Coronary artery (tissue), 2 donors: ENCODE results near the gene SHMT2.
A peak's percentile ranks its signal among the peaks of the same experiment; 100 is the strongest.

Source experiments
- DNase-seq: peaks from one replicate; pipeline ENCODE4 v3.0.0-alpha.2; 2017; ENCODE audit warnings: low spot score
- H3K27ac ChIP-seq, 2 donors: fragments of 200-600 bp; sonication (generic); one replicate each; pipeline ENCODE4 v1.5.1; 2016 to 2019
- H3K4me3 ChIP-seq: fragments of 200-600 bp; sonication (generic); 2 replicates; pipeline ENCODE4 v1.5.1; 2016; ENCODE audit warnings: mild to moderate bottlenecking, moderate library complexity
- CTCF ChIP-seq: fragments of 200-600 bp; sonication (generic); IDR thresholded peaks from one replicate; pipeline ENCODE4 v1.5.1; 2019; ENCODE audit warnings: antibody characterized with exemption

SHMT2 gene

GRCh38 chr12:57203791-57204190, 25.7 kb upstream of the SHMT2 start:
- no peak for TF ChIP-seq CTCF
- DNase-seq: no peak
- no peak overlapping the region for H3K4me3 ChIP-seq

GRCh38 chr12:57204454-57204853, 25.1 kb upstream of the SHMT2 start:
- DNase-seq: no peak
- H3K4me3 ChIP-seq: no peak overlapping the region
- H3K27ac ChIP-seq: no peak overlapping the region
- no peak for TF ChIP-seq CTCF

More at GRCh38 chr12:57203791-57204190, 25.7 kb upstream of the SHMT2 start:
- no peak overlapping the region for H3K27ac ChIP-seq

- no peak overlapping the region for H3K4me3 ChIP-seq
- no peak overlapping the region for H3K27ac ChIP-seq
- DNase-seq: no peak
- no peak for TF ChIP-seq CTCF
These were observed 24.3 kb upstream of the SHMT2 start for GRCh38 chr12:57205186-57205585.

- TF ChIP-seq CTCF: no peak
- no peak for DNase-seq
- Histone ChIP-seq H3K4me3 (no peak overlapping the region), H3K27ac (no peak overlapping the region)
These were observed 23.6 kb upstream of the SHMT2 start for GRCh38 chr12:57205931-57206330.

GRCh38 chr12:57207731-57208630, 21.5 kb upstream of the SHMT2 start:
- DNase-seq: no peak
- H3K27ac ChIP-seq: peak overlapping the region in 1 of 2 donors; percentile 68

GRCh38 chr12:57208631-57209282, 20.8 kb upstream of the SHMT2 start:
- no peak for TF ChIP-seq CTCF
- H3K4me3 ChIP-seq: no peak overlapping the region
- no peak for DNase-seq
- H3K27ac ChIP-seq: peak overlapping the region in 1 of 2 donors; percentile 68

More at GRCh38 chr12:57207731-57208630, 21.5 kb upstream of the SHMT2 start:
- H3K4me3 ChIP-seq: no peak overlapping the region
- no peak for TF ChIP-seq CTCF
